ENCODE data around the gene CACNA1E.

GRCh38 chr1:181793831-181794230 is 310.5 kb downstream of the CACNA1E start:
- TF ChIP-seq CTCF (conservative IDR thresholded peaks at IDR 0.05): no peak
- TF ChIP-seq ZFX (IDR thresholded peaks at IDR 0.05): no peak
